Islet of Langerhans (tissue), 1 donor: Measurements from ENCODE around the gene CPO.

Source experiments
- FAIRE-seq: peaks from one replicate; lab custom pipeline; 2011; peaks lifted over from hg19 to GRCh38; lab: Jason Lieb, UNC

Gene CPO

DNA sequence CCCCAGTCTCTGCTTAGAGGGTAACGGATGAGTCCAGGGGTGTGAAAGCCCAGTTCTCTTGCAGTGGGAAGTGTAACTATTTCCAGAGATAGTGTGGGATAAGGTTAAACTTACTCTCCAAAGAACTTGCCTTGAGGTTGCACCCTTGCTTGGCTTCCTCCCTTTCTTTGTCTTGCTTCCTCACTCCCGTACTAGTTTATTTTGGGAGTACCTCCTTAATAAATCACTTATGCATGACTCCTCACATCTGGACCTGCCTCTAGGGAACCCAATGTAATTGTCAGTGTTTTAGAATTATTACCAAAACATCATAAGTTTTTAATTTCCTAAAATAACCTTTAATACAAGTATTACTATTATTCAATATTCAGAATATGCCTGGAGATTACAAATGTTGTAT lies 35.2 kb downstream of the CPO start:
- no peak for FAIRE-seq

DNA sequence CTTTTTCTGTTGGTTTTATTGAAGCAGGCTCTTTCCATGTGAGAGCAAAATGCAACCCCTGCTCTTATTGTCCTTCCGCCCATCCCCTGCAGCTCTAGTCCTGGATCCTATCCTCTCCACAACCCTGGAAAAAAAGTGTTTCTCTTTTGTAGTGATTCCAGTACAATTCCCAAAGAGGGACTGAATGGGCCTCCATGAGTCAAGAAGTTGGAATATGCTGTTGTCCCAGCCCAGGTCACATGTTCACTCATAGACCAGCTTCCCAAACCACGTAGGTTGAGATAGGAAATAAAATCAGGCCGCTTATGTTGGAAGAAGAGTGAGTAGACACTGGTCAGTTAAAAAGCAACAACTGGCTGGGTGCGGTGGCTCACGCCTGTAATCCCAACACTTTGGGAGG lies 39.4 kb downstream of the CPO start:
- no peak for FAIRE-seq

DNA sequence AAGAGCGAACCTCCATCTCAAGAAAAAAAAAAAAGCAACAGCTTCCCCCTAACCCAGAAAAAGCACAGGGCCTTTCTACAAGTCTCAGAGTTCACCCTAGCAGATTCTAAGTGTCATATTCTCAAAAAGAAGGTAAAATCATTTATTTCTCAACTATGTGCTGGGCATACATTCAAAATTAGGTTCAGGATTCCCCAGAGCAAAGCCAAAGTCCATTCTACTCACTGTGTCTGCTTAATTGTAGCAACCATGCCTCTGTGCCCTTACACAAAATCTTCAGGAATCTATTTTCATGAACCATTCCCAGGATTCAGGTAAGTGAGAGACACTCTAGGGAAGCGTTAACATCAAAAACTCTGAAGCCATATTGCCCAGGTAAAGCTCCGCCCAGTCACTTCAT lies 40.0 kb downstream of the CPO start:
- no peak for FAIRE-seq

DNA sequence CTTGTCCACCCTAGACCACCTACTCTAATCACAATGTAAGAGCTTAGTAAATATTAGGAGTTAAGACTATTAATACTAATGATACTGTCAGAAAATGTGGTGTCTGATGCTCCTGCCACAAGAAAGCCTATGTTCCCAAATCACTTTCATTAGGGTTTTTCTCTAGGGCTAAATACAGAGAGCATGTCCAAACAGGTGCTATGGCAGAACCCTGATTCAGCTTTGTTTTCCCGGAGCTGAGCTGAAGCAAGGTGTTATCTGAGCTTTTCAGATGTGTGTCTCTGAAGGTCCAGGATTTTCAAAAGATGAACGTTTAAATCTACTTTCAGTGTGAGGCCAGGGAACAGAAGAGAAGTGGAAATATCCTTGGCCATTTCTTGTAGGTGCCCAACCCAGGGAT lies 40.6 kb downstream of the CPO start:
- FAIRE-seq = no peak

DNA sequence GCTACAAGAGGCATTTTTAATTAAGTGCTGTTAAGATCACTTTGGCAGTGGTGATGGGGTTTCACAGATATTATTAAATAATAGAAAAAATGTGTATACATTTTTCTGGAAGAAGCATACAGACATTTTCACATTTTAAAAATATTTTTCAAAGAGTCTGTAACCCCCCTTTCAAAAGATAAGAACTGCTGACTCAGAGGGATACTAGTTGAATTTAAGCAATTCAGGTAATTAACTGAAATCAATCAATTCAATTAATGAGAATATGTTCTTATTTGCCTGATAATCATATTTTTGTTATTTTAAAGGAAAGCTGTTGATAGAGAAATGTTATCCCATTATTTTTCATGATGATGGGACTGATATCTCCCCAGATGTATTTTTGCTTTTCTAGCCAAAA lies 41.1 kb downstream of the CPO start:
- FAIRE-seq = no peak

DNA sequence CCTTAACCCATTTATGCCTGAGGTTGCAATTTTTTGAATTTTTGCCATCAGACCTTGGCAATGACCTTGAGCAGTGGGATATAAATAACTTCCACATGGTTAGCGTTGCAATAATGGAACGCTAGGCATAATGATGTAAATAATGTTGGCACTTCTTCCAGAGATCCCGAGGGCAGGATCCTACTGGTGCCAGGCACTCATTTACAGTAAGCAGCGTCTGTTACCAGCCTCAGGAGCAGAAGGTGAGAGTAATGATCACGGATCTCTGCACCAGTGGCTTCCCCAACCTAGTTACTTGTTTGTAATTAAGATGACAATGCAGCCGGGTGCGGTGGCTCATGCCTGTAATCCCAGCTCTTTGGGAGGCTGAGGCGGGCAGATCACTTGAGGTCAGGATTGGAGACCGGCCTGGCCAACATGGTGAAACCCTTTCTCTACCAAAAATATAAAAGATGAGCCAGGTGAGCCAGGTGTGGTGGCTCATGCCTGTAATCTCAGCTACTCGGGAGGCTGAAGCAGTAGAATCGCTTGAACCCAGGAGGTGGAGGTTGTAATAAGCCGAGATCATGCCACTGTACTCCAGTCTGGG lies 41.9 kb downstream of the CPO start:
- no peak for FAIRE-seq

DNA sequence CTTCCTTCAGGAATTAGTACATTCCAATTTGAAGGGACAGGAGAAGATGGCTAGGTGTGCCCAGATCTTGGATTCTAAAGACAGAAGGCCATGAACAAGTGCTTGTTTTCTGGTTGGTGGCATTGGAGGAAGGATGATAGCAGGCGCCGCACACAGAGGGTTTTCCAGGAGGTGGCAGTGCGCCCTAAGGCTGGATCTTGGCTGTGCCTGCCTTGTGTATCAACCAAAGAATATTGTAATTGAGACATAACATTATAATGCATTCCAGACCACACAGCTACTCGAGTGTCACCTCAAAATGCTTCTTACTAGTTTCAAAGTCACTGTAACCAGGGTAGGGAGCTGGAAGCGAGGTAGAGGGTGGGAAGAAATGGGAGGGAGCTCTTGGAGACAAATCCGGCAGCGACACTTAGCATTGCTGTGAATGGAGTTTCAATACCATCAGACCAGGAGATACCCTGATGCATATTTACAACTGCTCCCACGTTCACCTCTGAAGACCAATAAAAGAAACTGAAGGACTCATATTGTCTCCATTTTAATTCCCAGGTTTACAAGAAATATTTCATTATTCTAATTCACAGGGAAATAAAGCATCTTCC lies 42.5 kb downstream of the CPO start:
- peak; percentile 62 for FAIRE-seq

DNA sequence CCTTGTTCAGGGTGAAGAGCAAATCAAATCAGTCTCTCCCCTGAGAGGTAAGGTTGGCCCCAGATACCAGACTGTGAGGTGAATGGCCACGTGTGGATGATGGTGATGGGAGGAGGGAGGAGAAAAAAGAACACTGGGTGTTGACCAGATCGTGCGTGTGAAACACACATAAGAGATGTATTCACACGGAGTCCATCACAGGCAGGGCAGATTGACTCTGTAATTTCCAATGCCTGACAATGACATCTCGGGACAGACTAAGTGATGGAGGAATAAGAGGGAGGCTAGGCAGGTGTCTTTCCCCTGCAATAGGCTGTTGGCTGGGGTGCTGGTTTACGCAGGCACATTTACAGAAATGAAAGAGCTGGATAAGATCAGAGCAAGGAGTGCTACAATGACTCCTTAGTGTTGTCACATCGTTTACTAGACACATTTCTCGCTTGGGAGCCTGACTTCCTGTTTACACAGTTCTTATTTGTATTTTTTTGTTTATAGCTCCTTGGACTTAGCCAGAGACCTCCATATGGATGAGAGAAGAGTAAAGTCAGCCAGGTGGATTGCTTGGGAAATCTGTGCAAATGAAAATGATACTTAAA lies 43.1 kb downstream of the CPO start:
- FAIRE-seq = no peak

DNA sequence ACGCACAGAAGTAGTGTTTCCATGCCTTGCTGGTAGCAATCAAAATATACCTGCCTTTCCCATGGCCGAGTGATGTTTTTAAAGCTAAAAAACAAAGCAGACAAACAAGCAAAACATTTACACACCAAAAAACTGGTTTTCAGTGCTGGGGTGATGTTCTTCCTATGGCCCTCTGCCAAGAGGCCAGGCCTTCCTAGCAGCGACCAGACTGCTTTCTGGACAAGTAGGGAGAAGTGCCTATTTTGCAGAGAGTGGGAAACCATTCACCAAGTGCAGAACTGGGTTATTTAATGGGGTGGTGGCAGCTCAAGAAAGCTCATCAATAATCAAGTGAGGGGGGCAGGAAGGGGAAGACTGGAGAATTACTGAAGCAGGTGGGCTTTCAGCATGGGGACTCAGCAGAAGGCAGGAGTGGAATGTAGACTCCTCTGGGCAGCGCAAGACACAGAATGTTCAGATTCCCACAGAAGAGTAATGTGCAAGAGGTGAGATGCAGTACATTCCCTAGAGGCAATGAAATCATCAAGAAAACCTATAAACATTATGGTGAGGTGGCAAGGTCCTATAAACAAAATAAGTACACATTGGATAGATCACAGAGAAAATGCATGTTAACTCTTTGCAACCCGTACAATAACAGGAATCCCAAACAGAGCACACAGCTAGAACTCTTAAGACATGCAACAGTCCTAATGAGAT lies 44.0 kb downstream of the CPO start:
- no peak for FAIRE-seq

DNA sequence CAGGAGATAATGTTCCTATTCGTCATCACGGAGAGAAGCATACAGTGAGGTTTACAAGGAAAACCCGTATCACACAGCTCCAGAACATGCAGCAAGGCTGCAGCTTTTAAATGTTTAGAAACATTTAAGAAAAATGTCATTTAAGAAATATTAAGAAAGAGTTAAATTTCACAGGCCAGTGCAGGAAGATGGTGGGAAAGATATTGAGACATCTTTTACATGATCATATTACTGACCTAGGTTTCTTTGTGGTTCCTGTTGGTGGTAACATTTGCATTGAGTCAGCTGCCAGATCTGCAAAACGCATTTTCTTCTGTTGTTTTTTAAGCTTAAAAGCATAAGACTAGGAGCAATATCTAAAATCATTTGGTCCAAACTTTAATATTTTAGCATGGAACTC lies 44.9 kb downstream of the CPO start:
- FAIRE-seq = no peak

DNA sequence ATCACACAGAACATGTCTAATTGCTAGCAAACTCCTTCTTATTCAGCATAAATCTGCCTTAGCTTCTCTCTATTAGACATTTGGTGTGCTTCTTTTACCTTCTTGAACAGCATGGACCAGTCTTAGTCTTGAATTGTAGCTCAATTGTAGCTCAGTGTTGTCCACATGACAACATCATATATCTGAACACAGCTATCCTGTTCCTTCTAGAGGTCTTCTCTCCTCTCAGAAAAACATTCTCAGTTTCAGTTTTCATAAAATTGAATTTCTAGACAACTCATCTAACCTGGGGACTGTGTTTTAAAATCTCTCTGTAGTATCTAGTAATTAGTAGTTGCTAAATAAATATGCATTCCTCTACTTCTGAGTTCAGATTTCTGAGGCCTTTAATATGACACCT lies 47.6 kb downstream of the CPO start:
- no peak for FAIRE-seq

DNA sequence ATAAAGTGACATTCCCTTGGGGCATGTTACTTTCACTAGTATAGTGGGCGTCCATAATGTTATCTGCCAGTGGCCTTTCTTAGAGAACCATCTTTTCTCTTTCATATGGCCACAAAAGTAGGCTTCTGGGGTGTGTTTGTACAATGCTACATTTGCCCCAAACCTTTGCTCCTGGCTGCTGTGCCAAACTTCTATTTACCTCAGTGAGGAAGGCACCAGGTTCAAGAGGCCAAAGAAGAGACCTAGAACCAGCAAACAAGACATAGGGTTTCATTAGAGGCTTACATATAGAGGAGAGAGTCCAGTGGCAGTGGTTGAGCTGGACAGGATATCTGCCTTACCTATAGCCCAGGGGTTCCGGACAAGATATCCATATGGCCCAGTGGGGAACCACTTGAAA lies 48.5 kb downstream of the CPO start:
- no peak for FAIRE-seq

DNA sequence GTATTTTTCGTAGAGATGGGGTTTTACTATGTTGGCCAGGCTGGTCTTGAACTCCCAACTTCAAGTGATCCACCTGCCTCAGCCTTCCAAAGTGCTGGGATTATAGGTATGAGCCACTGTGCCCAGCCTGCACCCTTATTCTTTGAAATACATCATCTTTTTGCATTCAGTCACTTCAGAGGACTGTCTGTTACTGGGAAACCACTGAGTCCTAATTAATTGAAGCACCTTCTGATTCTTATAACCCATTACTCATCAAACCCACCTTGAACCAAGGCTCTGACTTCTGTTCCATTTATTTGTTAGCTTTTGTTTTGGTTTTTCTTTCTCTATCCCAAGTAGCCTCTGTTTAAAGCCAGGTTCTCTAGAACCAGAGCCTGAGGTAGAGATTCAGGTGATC lies 49.6 kb downstream of the CPO start:
- FAIRE-seq = no peak

DNA sequence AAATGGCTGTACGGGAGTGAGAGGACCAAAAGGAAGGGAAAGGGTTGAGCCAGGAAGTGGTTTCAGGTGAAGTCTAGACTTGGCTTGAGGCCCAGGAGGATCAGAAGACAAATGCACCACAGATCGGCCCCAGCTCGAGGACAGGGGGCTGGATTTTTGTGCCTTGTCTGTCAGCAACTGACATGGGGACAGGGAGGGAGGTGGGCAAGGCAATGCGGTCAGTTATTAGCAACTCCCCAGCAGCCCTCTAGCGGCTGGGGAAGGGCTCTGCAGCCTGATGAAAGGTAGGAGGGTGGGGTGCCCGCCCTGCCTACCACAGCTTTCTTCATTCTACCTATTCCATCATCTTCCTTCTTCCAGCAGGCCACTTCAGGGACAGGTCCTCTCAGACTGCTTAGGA lies 50.0 kb downstream of the CPO start:
- FAIRE-seq = no peak

DNA sequence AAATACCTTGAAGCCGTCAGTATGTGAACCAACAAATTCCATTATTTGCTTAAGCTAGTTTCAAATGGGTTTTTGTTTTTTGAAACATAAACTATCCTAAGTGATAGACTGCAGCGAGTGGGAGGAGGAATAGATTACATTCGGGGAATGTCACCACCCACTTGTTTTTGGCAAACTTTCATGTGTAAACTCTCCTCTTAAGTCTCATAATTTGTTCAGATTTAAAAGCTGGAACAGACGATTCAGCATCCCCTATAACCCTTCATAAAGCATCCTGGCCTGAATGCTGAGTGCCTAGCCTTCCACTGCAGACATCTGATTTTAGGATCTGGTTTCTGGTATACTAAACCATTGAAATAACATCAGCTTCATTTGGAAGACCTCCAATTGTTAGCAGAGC lies 51.0 kb downstream of the CPO start:
- no peak for FAIRE-seq

DNA sequence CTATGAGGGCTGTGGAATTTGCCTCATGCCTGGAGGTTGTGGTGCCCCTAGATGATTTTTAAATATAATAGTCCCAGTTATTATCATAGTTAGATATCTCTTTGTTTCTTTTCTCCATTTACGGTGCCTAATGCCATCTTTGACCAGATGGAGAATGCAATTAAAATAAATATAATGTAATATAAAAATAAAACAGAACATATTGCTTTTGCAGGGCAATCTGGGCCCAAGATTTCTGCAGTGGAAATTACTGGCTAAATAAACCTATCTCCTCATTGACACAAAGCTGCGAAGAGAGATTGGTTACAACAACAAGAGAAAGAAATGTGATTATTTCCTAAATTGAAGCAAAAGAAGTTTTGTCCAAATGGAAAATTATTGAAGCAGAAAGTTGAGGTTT lies 51.8 kb downstream of the CPO start:
- no peak for FAIRE-seq

DNA sequence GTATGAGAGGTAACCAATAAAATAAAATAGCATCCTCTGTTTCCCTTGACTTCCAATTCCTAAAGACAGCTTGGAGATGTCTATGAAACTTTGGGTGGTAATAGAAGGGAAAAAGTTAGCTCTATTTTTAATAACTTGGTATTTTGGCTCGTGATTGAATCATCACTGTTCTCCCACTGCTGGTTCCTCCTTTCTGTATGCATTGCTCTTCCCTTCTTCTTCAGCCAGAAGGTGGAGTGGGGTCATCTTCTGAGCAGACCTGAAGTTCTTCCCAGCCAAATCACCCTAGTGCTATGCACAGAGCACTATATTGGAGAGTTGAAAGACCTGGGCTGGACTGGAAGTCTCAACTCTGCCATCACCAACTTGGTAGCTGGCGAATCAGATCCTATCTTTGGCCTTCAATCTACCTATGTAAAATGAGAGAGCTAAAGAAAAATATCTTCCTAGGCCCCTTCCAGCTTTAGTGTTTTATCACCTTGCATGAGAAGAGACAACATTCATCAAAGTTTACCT lies 54.1 kb downstream of the CPO start:
- no peak for FAIRE-seq

DNA sequence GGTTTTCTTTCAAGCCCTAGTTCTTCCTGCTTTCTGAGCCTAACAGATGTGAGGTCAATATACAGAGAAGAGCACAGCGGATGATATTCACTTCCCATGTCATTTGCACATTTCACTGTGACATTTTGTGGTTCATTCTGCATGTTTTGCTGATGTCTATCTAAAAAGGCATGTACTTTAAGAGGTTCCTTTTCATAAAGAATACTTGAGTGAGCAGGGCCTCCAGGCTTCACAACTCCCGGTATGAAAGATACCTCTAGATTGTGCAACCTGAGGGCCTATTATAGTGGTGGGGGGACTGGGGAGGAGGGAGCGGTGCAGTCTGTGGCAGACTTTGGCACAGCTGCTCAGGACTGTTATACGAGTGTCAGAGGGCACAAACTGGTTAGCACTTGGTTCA lies 54.6 kb downstream of the CPO start:
- FAIRE-seq = no peak

DNA sequence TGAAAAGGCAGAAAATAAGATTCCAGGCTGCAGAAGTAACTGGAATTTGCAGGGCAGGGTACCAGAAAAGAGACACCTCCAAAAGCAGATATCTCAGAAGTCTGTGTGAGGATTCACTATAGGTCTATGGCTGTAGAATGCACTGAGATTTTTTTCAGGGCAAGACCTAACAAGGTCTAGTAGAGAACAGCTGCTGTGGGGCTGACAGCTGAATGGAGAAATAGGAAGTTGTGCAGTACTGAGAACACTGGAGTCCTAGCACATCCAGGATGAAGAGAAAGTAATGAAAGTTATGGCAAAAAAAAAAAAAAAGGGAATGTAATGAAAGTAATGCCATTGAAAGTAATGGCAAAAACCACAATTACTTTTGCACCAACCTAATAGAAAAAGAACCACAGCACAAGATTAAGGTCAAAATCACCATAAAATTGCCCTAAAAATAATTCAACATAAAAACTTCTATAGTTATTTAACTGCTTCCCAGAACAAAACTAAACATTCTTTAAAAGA lies 57.3 kb downstream of the CPO start:
- no peak for FAIRE-seq

DNA sequence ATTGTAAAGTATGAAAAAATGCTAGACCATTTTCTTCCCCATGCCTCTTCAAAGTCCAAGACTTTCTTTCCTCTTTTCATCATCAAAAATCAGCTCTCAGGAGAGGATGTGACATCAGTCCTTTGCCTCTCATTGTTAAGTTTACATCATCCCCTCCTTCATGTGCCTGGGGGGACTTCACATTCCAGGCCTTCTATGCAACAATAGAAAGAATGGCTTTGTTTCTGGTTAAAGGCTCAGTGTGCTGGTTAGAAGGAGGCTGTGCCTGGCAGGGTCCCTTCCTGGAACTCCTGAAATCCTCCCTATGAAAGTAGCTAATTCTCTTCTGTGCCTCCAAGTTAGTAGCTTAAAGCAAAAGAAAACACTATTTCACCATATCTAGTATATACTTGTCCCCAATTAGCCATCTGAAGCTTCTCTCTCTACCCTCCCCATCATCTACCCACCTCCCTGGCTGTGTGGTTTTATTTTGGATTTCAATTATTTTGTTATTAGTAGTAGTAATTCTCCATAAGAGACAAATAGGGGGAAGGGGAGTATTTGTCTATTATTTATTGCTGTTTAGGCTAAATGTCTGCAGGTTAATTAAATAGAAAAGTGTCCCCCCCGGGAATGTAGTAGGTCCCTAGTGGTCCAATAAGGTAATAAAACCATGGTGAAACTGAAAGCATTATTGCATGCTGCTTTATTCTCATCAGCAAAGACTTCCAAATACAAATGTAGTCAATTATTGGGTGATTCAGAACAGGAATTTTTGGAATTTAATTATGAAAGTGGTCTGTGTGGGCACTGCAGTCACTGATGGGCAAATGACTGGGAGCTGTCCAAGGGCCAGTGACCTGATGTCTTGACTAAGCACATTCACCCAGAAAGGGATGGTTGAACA lies 69.0 kb downstream of the CPO start:
- no peak for FAIRE-seq

DNA sequence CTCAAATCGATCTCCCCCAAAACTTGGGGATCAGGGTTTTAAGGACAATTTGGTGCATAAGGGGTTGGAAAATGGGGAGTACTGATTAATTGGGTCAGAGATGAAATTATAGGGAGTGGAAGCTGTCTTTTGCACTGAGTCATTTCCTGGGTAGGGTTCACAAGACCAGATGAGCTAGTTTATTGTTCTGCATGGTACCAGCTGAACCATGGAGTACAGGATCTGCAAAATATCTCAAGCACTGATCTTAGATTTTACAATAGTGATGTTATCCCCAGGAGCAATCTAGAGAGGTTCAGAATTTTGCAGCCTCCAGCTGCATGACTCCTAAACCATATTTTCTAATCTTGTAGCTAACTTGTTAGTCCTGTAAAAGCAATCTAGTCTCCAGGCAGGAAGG lies 73.1 kb downstream of the CPO start:
- no peak for FAIRE-seq

DNA sequence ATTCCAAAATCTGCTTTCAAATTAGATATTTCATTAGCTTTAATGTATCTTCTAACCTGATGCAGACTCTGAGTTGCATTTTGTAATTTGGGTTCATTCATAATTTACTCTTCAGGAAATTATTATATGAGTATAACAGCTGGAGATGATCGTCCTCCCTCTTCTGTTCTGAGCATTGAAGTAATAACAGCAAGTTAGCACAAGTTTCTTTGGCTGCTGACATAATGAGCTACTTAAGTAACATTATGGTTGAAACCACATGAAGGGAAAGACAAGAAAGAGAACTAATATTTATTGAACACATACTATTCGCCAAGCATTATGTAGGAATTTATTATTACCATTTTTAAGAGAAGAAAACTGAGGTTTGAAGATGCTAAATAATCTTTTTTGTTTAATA lies 75.1 kb downstream of the CPO start:
- no peak for FAIRE-seq
